KOPT-K1 (cell line): Measurements from ENCODE around the gene CTF1.

Experiments used
- H3K27ac ChIP-seq: fragments of 200-600 bp; sonication (generic); 2 replicates; pipeline ENCODE4 v1.5.1; 2016; ENCODE audit warnings: antibody characterized with exemption, mild to moderate bottlenecking, low read depth, low read length; ENCODE audit not compliant: poor library complexity, severe bottlenecking
- H3K36me3 ChIP-seq: fragments of 200-600 bp; sonication (generic); 2 replicates; pipeline ENCODE4 v1.5.1; 2017; ENCODE audit warnings: antibody characterized with exemption, mild to moderate bottlenecking, low read length, moderate library complexity; ENCODE audit not compliant: insufficient read depth
- H3K9me3 ChIP-seq: fragments of 200-600 bp; sonication (generic); 2 replicates; pipeline ENCODE4 v1.5.1; 2017; ENCODE audit warnings: antibody characterized with exemption, low read length, mild to moderate bottlenecking; ENCODE audit not compliant: insufficient read depth, poor library complexity, severe bottlenecking

CTF1 gene

DNA sequence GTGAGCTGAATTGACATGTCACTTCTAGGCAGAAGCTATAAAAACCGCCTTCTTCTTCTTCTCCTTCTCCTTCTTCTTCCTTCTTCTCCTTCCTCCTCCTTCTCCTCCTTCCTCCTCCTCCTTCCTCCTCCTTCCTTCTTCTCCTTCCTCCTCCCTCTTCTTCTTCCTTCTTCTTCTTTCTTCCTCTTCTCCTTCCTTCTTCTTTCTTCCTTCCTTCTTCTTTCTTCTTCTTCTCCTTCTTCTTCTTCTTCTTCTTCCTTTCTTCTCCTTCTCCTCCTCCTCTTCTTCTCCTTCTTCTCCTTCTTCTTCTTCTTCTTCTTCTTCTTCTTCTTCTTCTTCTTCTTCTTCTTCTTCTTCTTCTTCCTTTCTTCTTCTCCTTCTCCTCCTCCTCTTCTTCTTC, 22.2 kb downstream of the CTF1 start:
- no peaks in the 10 kb centered on the region for H3K36me3 ChIP-seq
- H3K9me3 ChIP-seq, result no peaks in the 10 kb centered on the region
- H3K27ac ChIP-seq, result no peak overlapping the region

- H3K36me3 ChIP-seq, result peaks cover 3% of the 10 kb centered on the region; the same call in 1 of the 2 replicates
- H3K9me3 ChIP-seq, result no peaks in the 10 kb centered on the region
- no peak overlapping the region for H3K27ac ChIP-seq
Measured at GRCh38 chr16:30920891-30921290, 24.5 kb downstream of the CTF1 start.

GRCh38 chr16:30921459-30921747, 25.0 kb downstream of the CTF1 start:
- Histone ChIP-seq H3K9me3 (no peaks in the 10 kb centered on the region), H3K27ac (peak overlapping the region; percentile 92), H3K36me3 (peaks cover 8% of the 10 kb centered on the region; the same call in 1 of the 2 replicates)

DNA sequence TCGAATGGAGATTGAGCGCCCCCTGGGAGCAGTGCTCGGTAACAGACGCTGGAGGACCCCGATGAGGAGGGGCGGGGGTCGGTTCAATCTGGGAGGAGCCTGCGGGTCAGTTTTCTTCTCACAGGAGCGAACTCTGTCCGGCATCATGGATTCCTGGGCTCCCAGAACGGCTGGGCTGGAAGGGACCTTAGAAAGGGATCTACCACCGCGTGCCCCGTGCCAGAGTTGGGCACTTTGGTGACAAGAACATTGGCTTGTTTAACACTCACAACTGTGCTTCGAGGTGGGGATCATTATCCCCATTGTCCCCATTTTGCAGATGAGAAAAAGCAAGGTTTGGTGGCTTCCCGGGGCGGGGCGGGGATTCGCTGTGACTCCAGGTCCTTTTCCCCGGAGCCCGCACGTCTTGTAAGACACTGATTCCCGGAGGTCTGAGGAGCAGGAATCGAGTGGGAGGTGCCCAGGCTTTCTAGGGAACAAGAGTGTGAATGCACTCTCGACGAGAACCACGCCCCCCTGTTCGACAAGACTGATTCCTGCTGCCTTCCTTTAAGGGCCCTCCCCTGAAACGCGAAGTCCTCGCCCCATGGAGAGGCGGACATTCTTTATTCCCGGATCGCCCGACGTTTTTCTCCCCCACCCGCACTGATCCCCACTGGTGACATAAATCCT, 25.5 kb downstream of the CTF1 start:
- no peaks in the 10 kb centered on the region for H3K9me3 ChIP-seq
- H3K27ac ChIP-seq, result peak overlapping the region; percentile 92
- peaks cover 13% of the 10 kb centered on the region for H3K36me3 ChIP-seq

DNA sequence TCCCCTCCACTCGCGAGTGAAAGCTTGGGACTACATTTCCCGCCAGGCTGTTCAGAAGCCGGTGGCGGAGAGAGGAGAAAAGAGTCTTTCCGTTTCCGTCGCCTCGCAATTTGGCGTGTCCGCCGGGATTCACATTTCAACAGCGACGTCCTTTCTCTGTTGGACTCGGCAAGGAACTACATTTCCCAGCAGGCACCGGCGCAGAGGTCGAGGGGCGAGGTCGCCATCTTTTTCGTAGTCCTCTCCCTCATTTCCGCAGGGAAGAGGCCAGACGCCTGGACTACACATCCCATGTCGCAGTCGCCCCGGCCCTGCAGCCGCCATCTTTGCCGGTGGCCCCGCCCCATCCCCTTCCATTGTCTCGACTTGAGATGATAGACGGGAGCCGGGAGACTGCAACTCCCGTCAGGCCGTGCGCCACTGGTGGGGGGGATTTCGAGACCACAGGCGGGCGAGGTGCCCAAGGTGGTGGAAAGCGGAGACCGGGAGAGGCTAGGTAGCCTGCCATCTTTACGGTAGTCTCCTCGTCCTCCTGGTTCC, 26.1 kb downstream of the CTF1 start:
- peaks cover 19% of the 10 kb centered on the region for H3K36me3 ChIP-seq
- H3K27ac ChIP-seq, result peak overlapping the region; percentile 92
- H3K9me3 ChIP-seq, result no peaks in the 10 kb centered on the region

DNA sequence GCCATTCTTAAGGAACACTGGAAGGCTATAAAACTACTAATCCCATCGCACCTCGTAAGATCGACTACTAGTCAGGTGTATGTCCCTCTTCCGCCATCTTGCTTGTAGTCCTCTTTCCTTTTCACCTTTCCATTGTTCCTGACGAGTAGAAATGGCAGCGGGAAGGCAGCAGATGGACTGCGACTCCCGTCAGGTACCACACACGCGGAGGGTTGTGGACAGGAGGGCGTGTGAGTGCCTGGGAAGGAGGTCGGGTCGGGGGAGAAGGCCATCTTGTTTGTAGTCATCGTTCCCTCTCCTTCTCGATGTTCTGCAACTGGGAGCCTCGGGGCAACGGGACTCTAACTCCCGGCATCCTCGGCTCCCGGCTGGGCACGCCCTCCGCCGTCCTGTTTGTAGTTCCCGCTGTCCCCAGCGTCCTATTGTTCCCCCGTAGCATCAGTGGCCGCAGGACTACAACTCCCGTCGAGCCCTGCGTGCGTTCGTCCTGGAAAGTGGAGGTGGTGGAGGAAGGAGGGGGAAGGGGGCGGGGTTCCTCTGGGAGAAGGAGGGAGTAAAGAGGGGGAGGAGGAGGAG, 26.6 kb downstream of the CTF1 start:
- Histone ChIP-seq H3K27ac (peak overlapping the region; percentile 92), H3K9me3 (no peaks in the 10 kb centered on the region), H3K36me3 (peaks cover 23% of the 10 kb centered on the region)

DNA sequence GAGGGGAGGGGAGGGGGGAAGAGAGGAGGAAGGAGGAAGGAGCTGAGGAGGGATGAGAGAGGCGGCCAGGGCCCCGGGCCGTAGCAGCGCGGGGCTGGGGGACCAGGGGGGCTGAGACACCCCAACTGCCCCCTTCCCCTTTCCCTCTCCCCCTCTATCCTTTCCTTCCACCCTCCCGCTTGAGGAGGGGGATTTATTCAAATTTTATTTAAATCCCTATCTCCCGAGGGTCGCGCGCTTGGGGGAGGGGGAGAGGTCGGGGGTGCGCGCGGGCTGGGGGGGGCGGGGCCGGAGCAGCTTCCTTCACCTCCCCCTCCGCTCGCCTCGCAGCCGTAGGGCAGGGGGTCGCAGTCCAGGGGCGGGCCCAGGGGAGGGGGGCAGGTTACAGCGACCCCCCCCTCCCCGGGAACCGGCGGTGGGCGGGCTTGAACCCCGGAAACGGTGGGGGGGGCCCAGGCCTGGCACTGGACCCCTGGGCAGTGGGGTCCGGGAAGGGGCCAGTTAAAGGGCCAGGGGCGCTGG, 27.2 kb downstream of the CTF1 start, which contains the start of gene FBXL19:
Gene FBXL19 (plus strand): TSS at position 19 of the 522 bp plus-strand sequence. CDS start 2,183 bp downstream, outside the sequence.
- Histone ChIP-seq H3K9me3 (no peaks in the 10 kb centered on the region), H3K27ac (peak within 1 kb of the TSS; percentile 92), H3K36me3 (peaks cover 28% of the 10 kb centered on the region)

DNA sequence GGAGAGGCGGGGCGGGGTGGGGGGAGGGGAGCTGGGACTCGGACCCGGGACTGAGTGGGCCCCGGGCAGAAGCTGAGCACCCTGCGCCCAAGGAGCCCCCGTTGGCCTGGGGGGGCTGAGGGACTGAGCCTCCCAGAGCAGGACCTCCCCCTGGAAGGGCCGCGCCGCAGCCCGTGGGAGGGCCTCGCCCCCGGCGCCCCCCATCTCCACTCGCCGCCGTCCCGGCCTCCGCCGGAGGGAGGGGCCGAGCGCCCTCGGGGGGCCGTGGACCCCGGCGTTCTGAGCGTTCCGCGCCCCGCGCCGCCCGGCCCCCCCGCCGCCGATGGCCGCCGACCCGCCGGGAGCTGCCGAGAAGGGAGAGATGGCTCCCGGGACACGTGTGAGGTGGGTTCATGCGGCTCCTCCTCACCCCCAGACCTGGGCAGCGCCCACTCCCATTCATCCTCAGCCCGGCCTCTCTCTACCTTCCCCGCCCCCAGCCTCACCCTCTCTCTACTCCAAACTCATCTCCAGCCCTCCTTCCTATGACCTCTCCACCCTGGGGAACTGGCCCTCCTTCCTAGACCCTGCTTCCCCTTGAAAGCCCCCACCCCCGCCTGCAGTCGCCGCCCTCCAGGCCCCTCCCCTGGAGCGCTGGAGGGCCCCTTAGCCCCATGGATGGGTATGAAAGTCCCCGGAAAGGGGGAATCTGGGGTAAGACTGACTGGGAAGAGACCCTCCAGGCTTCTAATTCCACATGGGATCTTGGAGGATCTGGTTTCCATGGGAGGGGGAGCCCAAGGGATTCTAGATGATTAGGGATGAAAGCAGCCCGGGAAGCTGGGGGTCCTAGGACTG, 27.9 kb downstream of the CTF1 start:
- Histone ChIP-seq H3K27ac (peak overlapping the region; percentile 92), H3K9me3 (no peaks in the 10 kb centered on the region), H3K36me3 (peaks cover 34% of the 10 kb centered on the region)

DNA sequence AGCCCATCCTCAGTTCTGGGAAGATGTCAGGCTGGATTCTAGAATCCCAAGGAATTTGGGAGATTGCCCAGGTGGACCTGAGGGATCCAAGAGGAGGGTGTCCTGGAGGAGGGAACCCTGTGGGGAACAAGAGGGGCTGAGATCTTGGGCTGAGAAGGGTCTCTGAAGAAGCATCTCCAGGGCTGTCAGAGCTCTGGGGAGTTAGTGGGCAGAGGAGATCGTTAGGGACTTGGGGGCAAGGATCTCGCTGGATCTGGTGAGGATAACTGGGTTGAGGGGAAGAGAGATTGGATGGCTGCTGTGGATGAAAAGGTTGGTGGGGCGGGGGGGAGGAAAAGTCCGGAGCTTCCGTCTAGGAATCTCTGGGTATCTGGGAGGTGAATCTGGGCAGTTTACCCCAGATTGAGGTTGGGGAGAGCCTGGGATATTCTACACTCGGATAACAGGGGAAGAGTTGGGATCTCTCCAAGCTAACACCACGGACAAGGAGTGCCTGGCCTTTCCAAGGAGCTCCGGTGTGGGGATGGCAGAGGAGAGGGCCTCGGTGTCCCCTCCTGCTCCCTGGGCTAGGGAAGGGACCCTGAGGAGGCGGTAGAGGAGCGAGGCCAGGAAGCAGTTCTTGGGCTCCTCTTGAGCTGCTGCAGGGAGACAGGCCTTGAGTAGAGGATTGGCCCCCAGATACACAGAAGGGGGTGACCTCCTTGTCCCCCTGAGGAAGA, 28.7 kb downstream of the CTF1 start:
- peak overlapping the region; percentile 92 for H3K27ac ChIP-seq
- H3K9me3 ChIP-seq, result no peaks in the 10 kb centered on the region
- H3K36me3 ChIP-seq, result peaks cover 41% of the 10 kb centered on the region

DNA sequence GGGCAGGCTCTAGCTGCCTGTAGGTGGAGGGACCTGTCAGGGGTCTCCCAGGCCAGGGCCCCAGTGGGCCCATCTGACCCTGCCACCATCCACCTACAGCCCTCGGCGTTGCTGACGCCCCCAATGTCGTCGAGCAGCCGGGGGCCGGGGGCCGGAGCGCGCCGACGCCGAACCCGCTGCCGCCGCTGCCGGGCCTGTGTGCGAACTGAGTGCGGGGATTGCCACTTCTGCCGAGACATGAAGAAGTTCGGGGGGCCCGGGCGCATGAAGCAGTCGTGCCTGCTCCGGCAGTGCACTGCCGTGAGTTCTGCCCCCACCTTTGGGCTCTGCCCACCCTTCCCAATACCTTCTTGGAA, 29.2 kb downstream of the CTF1 start:
- Histone ChIP-seq H3K9me3 (no peaks in the 10 kb centered on the region), H3K27ac (no peak overlapping the region), H3K36me3 (peaks cover 46% of the 10 kb centered on the region)

GRCh38 chr16:30925995-30926811, 29.8 kb downstream of the CTF1 start:
- H3K36me3 ChIP-seq, result peaks cover 52% of the 10 kb centered on the region
- no peaks in the 10 kb centered on the region for H3K9me3 ChIP-seq
- peak overlapping the region; percentile 13 for H3K27ac ChIP-seq

- no peaks in the 10 kb centered on the region for H3K9me3 ChIP-seq
- peaks cover 61% of the 10 kb centered on the region for H3K36me3 ChIP-seq
- H3K27ac ChIP-seq, result peak overlapping the region; percentile 13
Measured at GRCh38 chr16:30926937-30927788, 30.7 kb downstream of the CTF1 start.

DNA sequence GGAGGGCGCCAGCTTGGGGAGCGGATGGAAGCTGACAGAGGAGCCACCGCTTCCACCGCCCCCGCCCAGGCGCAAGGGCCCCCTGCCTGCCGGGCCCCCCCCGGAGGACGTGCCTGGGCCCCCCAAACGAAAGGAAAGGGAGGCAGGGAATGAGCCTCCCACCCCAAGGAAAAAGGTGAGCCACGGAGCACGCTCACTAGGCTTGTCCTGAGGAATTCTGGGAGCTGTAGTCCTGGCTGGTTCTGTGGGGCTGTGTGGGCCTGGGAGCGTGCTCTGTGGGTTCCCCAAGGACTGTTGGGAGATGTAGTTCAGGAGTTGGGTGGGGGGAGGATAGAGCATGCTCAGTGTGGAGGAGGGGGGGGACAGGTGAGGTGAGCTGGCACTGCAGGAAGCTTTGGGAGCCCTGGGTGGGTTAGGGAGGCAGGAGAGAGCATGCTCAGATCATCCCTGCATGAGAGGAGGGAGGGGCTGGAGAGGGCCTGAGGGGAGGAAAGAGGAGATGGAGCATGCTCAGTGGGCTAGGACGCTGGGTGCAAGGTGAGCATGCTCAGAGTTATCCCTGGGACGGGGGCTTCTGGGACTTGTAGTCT, 31.5 kb downstream of the CTF1 start:
- H3K36me3 ChIP-seq, result peaks cover 68% of the 10 kb centered on the region
- no peak overlapping the region for H3K27ac ChIP-seq
- H3K9me3 ChIP-seq, result no peaks in the 10 kb centered on the region
